ENCODE data around the gene IHH.

IHH gene

DNA sequence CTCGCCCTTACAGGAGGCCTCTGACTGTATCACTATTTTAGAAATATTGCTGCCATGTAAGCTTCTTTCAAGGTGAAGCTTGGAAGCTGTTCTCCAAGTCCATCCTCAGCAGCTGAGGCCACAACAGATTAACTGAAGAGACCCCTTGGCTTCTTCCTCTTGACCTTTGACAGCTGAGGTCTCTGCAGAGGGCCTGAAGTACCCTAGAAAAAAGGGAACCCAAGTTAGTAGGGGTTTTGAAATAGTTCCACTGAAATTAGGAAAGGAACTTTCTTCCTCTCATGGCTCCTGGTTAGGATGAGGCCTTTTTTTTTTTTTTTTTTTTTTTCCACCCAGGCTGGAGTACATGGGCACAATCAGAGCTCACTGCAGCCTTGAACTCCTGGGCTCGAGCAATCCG, 15.5 kb upstream of the IHH start:
- no peaks in the 10 kb centered on the region for H3K9me3 ChIP-seq (ENCODE audit: insufficient read depth, low read length)
- DNase-seq (ENCODE audit: low read depth, low spot score) = no peak

DNA sequence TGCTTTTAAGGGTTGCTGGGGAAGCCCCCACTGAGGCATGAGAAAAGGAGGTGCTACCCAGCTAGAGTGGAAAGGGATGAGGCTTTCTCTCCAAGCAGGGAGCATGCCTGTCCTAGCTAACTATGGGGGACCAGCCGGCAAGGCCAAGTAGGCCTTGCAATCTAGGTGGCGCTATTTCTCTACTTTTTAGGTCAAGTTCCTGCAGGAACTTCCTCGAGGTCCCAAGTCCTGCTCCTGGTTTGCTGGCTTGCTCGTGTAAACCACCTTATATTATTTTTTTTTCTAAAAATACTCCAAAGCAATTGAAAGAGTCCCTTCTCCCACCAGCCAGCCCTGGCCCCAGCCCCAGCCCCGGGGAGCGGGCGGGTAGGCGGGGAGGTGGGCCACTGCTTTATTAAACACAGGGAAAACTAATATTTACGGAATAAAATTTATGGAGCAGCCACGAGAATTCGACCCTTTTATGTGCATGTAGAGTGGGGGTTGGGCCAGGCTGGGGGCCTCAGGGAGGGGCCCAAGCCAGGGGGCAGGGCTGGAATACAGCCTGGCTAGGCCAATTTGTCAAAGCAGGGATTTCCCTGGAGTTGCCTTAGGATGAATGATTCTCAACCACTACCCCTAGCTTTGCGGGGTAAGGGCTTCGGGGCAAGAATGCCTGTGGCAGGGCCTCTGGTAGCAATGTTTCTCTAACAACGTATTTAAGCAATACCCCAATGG, 12.8 kb upstream of the IHH start:
- TF ChIP-seq YY1 (IDR thresholded peaks at IDR 0.05; ENCODE audit: insufficient read depth, insufficient read length) = no peak
- no peak for TF ChIP-seq SUZ12 (IDR thresholded peaks at IDR 0.05; ENCODE audit: extremely low read depth, insufficient read depth, insufficient read length)
- no peak for TF ChIP-seq ZNF274 (IDR thresholded peaks at IDR 0.05; ENCODE audit: low read depth, low read length)
- Histone ChIP-seq H3K9me3 (ENCODE audit: insufficient read depth, low read length) (no peaks in the 10 kb centered on the region), H3K9ac (ENCODE audit: insufficient read length, low read depth) (no peak overlapping the region), H3K4me1 (ENCODE audit: insufficient read depth, insufficient read length) (no peaks in the 10 kb centered on the region), H3K36me3 (ENCODE audit: insufficient read depth, insufficient read length, low read length) (peaks cover 36% of the 10 kb centered on the region), H3K27me3 (ENCODE audit: insufficient read depth, insufficient read length) (no peaks in the 10 kb centered on the region), H3K4me3 (ENCODE audit: insufficient read length, low read depth) (no peak overlapping the region)
- peak; percentile 63 for DNase-seq (ENCODE audit: low read depth, low spot score)

More for the DNA sequence above, 15.5 kb upstream of the IHH start:
- peaks cover 34% of the 10 kb centered on the region for H3K36me3 ChIP-seq (ENCODE audit: insufficient read depth, insufficient read length, low read length)
- no peak overlapping the region for H3K4me3 ChIP-seq (ENCODE audit: insufficient read length, low read depth)
- no peaks in the 10 kb centered on the region for H3K27me3 ChIP-seq (ENCODE audit: insufficient read depth, insufficient read length)
- H3K9ac ChIP-seq (ENCODE audit: insufficient read length, low read depth) = no peak overlapping the region
- no peaks in the 10 kb centered on the region for H3K4me1 ChIP-seq (ENCODE audit: insufficient read depth, insufficient read length)
- TF ChIP-seq YY1 (IDR thresholded peaks at IDR 0.05; ENCODE audit: insufficient read depth, insufficient read length) (no peak), SUZ12 (IDR thresholded peaks at IDR 0.05; ENCODE audit: extremely low read depth, insufficient read depth, insufficient read length) (no peak), ZNF274 (IDR thresholded peaks at IDR 0.05; ENCODE audit: low read depth, low read length) (no peak)

DNA sequence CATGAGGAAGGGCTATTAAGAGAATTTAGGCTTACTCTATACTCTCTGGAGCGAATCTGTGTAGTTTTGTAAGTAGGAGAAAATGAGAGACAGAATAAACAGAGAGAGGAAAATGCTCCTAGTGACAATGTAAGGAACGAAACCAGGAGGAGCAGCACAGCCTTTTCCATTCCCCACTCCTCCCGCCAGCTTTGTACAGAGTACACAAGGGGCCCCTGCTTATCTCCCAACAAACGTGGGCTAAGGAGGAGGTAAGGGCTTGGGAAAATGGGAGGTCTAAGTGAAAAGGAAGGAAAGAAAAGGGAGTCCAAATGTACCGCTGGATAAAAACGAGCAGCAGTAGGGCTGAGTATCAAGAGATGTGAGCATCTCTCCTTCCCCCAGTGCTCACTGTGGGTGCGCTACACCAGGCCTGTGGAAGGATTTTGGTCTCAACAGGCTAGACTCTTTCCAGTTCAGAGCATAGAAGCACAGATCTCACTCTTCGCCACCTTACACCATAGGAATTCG, 12.1 kb upstream of the IHH start:
- H3K9ac ChIP-seq (ENCODE audit: insufficient read length, low read depth) = no peak overlapping the region
- no peak for DNase-seq (ENCODE audit: low read depth, low spot score)
- H3K9me3 ChIP-seq (ENCODE audit: insufficient read depth, low read length) = no peaks in the 10 kb centered on the region
- TF ChIP-seq SUZ12 (IDR thresholded peaks at IDR 0.05; ENCODE audit: extremely low read depth, insufficient read depth, insufficient read length) = no peak
- TF ChIP-seq YY1 (IDR thresholded peaks at IDR 0.05; ENCODE audit: insufficient read depth, insufficient read length) = no peak
- no peak for TF ChIP-seq ZNF274 (IDR thresholded peaks at IDR 0.05; ENCODE audit: low read depth, low read length)
- H3K4me3 ChIP-seq (ENCODE audit: insufficient read length, low read depth) = no peak overlapping the region
- no peaks in the 10 kb centered on the region for H3K27me3 ChIP-seq (ENCODE audit: insufficient read depth, insufficient read length)
- H3K36me3 ChIP-seq (ENCODE audit: insufficient read depth, insufficient read length, low read length) = peaks cover 34% of the 10 kb centered on the region
- H3K4me1 ChIP-seq (ENCODE audit: insufficient read depth, insufficient read length) = no peaks in the 10 kb centered on the region

DNA sequence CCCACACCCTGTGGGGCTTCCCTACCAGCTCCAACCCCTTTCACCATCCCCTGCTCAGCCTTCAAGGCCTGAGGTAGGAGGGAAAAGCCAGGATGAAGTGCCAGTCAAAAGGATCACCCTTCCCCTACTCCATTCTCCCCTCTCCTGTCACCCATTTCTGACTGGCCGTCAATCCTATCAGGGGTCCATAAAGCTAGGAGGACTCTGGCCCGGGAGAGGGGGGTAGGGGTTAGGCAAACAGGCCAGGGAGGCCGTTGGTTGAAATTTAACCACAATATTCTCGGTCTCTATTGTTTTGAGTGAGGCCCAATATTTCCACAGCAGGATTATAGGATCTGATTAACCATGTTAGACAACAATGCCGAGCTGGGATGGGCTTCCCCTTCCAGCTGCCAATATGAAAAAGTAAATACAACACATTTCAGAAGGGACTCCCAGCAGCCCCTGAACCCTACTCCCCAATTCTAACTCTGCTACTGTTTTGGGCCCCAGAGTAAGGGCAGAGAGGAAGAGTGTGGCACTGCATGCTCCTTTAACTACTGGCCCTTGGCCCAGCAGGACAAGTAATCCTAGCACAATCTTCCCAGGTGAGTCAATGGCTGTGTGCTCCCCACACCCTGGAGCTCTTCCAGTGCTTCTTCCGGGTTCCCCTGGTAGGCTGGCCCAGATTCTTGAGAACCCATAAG, 10.6 kb upstream of the IHH start:
- Histone ChIP-seq H3K9me3 (ENCODE audit: insufficient read depth, low read length) (no peaks in the 10 kb centered on the region), H3K27me3 (ENCODE audit: insufficient read depth, insufficient read length) (no peaks in the 10 kb centered on the region), H3K9ac (ENCODE audit: insufficient read length, low read depth) (no peak overlapping the region), H3K36me3 (ENCODE audit: insufficient read depth, insufficient read length, low read length) (peaks cover 20% of the 10 kb centered on the region), H3K4me3 (ENCODE audit: insufficient read length, low read depth) (no peak overlapping the region), H3K4me1 (ENCODE audit: insufficient read depth, insufficient read length) (no peaks in the 10 kb centered on the region)
- no peak for TF ChIP-seq SUZ12 (IDR thresholded peaks at IDR 0.05; ENCODE audit: extremely low read depth, insufficient read depth, insufficient read length)
- no peak for TF ChIP-seq ZNF274 (IDR thresholded peaks at IDR 0.05; ENCODE audit: low read depth, low read length)
- TF ChIP-seq YY1 (IDR thresholded peaks at IDR 0.05; ENCODE audit: insufficient read depth, insufficient read length) = no peak
- no peak for DNase-seq (ENCODE audit: low read depth, low spot score)

DNA sequence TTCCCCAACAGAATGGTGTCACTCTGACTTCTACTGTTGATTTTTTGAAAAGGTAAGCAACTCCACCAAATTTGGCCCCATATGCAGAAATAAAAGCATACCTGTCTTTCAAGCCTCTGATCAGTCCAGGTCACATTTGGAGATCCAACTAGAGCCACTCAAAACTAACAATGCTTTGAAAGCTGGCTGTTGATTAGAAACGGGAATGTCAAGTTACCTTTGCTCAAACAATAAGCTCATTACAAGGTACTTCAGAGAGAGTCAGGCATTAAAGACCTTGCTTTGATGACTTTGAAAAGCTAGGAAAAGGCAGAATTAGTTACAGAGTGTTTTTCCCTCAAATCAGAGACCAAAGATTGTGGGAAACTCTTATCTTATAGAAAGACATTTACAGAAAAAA, 4.8 kb upstream of the IHH start:
- no peak for DNase-seq (ENCODE audit: low read depth, low spot score)
- H3K36me3 ChIP-seq (ENCODE audit: insufficient read depth, insufficient read length, low read length) = peaks cover 3% of the 10 kb centered on the region
- no peak overlapping the region for H3K4me3 ChIP-seq (ENCODE audit: insufficient read length, low read depth)
- H3K4me1 ChIP-seq (ENCODE audit: insufficient read depth, insufficient read length) = peaks cover 4% of the 10 kb centered on the region
- H3K9me3 ChIP-seq (ENCODE audit: insufficient read depth, low read length) = no peaks in the 10 kb centered on the region
- TF ChIP-seq YY1 (IDR thresholded peaks at IDR 0.05; ENCODE audit: insufficient read depth, insufficient read length) (no peak), SUZ12 (IDR thresholded peaks at IDR 0.05; ENCODE audit: extremely low read depth, insufficient read depth, insufficient read length) (no peak), ZNF274 (IDR thresholded peaks at IDR 0.05; ENCODE audit: low read depth, low read length) (no peak)
- peaks cover 39% of the 10 kb centered on the region for H3K27me3 ChIP-seq (ENCODE audit: insufficient read depth, insufficient read length)
- H3K9ac ChIP-seq (ENCODE audit: insufficient read length, low read depth) = no peak overlapping the region

DNA sequence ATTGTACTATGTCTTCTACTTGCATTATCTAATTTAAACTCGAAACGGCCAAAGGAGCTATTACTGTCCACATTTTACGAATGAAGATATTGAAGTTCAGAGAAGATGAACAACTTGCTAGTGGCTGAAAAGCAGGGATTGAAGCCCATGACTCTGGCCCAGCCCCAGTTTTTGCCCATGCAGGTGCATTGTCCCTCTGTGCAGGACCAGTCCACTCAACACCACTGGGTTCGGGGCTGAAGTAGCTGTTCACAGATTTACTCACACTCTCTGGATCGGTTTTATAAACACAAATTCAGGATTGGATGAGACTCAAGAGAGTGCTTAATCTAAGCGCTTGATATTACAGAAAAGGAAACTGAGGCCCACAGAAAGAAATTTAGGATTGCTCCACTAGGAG, 1.4 kb upstream of the IHH start:
- H3K36me3 ChIP-seq (ENCODE audit: insufficient read depth, insufficient read length, low read length) = no peaks in the 10 kb centered on the region
- no peak overlapping the region for H3K4me3 ChIP-seq (ENCODE audit: insufficient read length, low read depth)
- H3K9me3 ChIP-seq (ENCODE audit: insufficient read depth, low read length) = peaks cover 9% of the 10 kb centered on the region; the same call in 1 of the 2 replicates
- no peak for DNase-seq (ENCODE audit: low read depth, low spot score)
- H3K27me3 ChIP-seq (ENCODE audit: insufficient read depth, insufficient read length) = peaks cover 73% of the 10 kb centered on the region
- peaks cover 8% of the 10 kb centered on the region for H3K4me1 ChIP-seq (ENCODE audit: insufficient read depth, insufficient read length)
- no peak overlapping the region for H3K9ac ChIP-seq (ENCODE audit: insufficient read length, low read depth)
- TF ChIP-seq SUZ12 (IDR thresholded peaks at IDR 0.05; ENCODE audit: extremely low read depth, insufficient read depth, insufficient read length) = peak; percentile 14
- no peak for TF ChIP-seq YY1 (IDR thresholded peaks at IDR 0.05; ENCODE audit: insufficient read depth, insufficient read length)
